Keratinocyte (primary cell): ENCODE data around the gene FKBP5. TPM values are rescaled to one million over a fixed set of nuclear protein-coding genes. Genes with fewer than 3 reads are reported as not detected.

ENCODE experiments used
- DNase-seq: peaks from one replicate; pipeline ENCODE4 v3.0.0-alpha.2; 2011; ENCODE audit warnings: low read depth, missing footprints, low spot score
- FAIRE-seq: peaks from 2 replicates; lab custom pipeline; 2011; peaks lifted over from hg19 to GRCh38; lab: Jason Lieb, UNC
- H2AFZ ChIP-seq: 2 replicates; pipeline ENCODE4 v1.6.0; 2012; ENCODE audit warnings: low read length, control low read depth, inconsistent platforms; ENCODE audit not compliant: control insufficient read depth
- H3K27ac ChIP-seq: 2 replicates; pipeline ENCODE4 v1.5.1; 2011; ENCODE audit warnings: low read length; ENCODE audit not compliant: control insufficient read depth, insufficient read depth
- H3K27me3 ChIP-seq: 3 replicates; pipeline ENCODE4 v1.6.0; 2011; ENCODE audit warnings: low read length; ENCODE audit not compliant: control insufficient read depth, insufficient read depth; ENCODE audit errors: extremely low read depth
- H3K36me3 ChIP-seq, 2 experiments: 2 replicates in 1 of 2; 3 replicates in 1 of 2; pipeline ENCODE4 v1.5.1; 2011; ENCODE audit warnings: low read length in 2 of 2, mild to moderate bottlenecking in 1 of 2; ENCODE audit not compliant: control insufficient read depth in 2 of 2, insufficient read depth in 2 of 2; ENCODE audit errors: extremely low read depth in 1 of 2
- H3K4me1 ChIP-seq: 3 replicates; pipeline ENCODE4 v1.5.1; 2011; ENCODE audit warnings: low read length; ENCODE audit not compliant: control insufficient read depth, insufficient read depth; ENCODE audit errors: extremely low read depth
- H3K4me2 ChIP-seq: 3 replicates; pipeline ENCODE4 v1.6.0; 2011; ENCODE audit warnings: low read depth, low read length; ENCODE audit not compliant: control insufficient read depth, insufficient read depth; ENCODE audit errors: extremely low read depth
- H3K4me3 ChIP-seq, 3 experiments: fragments of 200-600 bp in 1 of 3; sonication (generic) in 1 of 3; 2 replicates in 2 of 3; 3 replicates in 1 of 3; pipeline ENCODE4 v1.5.1; 2011 to 2016; ENCODE audit warnings: low read length in 3 of 3, mild to moderate bottlenecking in 3 of 3, control low read depth in 2 of 3, inconsistent platforms in 1 of 3, low read depth in 1 of 3, mixed read lengths in 1 of 3, mixed run types in 1 of 3, moderate library complexity in 1 of 3; ENCODE audit not compliant: control insufficient read depth in 2 of 3, insufficient read depth in 2 of 3; ENCODE audit errors: extremely low read depth in 1 of 3
- H3K79me2 ChIP-seq: 2 replicates; pipeline ENCODE4 v1.6.0; 2012; ENCODE audit warnings: low read length; ENCODE audit not compliant: control insufficient read depth, insufficient read depth
- H3K9ac ChIP-seq: 3 replicates; pipeline ENCODE4 v1.6.0; 2011; ENCODE audit warnings: low read length; ENCODE audit not compliant: control insufficient read depth, insufficient read depth; ENCODE audit errors: extremely low read depth
- H3K9me1 ChIP-seq: 3 replicates; pipeline ENCODE4 v1.6.0; 2011; ENCODE audit warnings: low read length; ENCODE audit not compliant: control insufficient read depth, insufficient read depth; ENCODE audit errors: extremely low read depth
- H3K9me3 ChIP-seq: 2 replicates; pipeline ENCODE4 v1.5.1; 2012; ENCODE audit warnings: low read depth, low read length; ENCODE audit not compliant: control insufficient read depth
- H4K20me1 ChIP-seq: 3 replicates; pipeline ENCODE4 v1.6.0; 2011; ENCODE audit warnings: low read length; ENCODE audit not compliant: control insufficient read depth, insufficient read depth; ENCODE audit errors: extremely low read depth
- CTCF ChIP-seq, 3 experiments: IDR thresholded peaks in 1 of 3; conservative IDR thresholded peaks in 1 of 3; optimal IDR thresholded peaks in 1 of 3; 2 replicates in 2 of 3; 3 replicates in 1 of 3; pipeline versions ENCODE3 to v1.5.1; 2011; ENCODE audit warnings: low read length in 3 of 3, mild to moderate bottlenecking in 3 of 3, moderate library complexity in 2 of 3, control low read depth in 1 of 3, inconsistent platforms in 1 of 3; ENCODE audit not compliant: insufficient read depth in 2 of 3; ENCODE audit errors: extremely low read depth in 1 of 3
- EZH2 ChIP-seq: IDR thresholded peaks from one replicate; pipeline ENCODE4 v1.6.1; 2012; ENCODE audit warnings: inconsistent platforms, mild to moderate bottlenecking, low read length, moderate library complexity
- dilution Hi-C: fragments of 300-500 bp; cut with MboI; formaldehyde crosslinking; loops from one replicate; pipeline ENCODE4 v1.7.0; 2020; ENCODE audit warnings: low sequenced_read_pairs; ENCODE audit not compliant: extremely low pct_ligation_motif_present
- polyA plus RNA-seq, 5 experiments: library from polyadenylated mRNA; depleted of rRNA in 3 of 5; stranded (reverse) in 3 of 5; stranded (forward) in 1 of 5; unstranded in 1 of 5; fragments of >200 nt; gene quantifications; 1 replicate in 1 of 5; 2 replicates in 3 of 5; 3 replicates in 1 of 5; pipeline versions ENCODE4 v1.2.1 to v1.2.3, GENCODE V29; 2011 to 2012; ENCODE audit warnings: missing spikeins in 2 of 5, low read depth in 1 of 5, low replicate concordance in 1 of 5

The FKBP5 gene
- polyA plus RNA-seq, 1 donor (not counting 4 experiments of a cell fraction or from before 2014, with no cell fraction given): 88.3 TPM

GRCh38 chr6:35716798-35717197 is 28.1 kb upstream of the FKBP5 start:
- DNase-seq: no peak
- no peak for FAIRE-seq
- H3K9ac ChIP-seq: no peak overlapping the region
- no peaks in the 10 kb centered on the region for H3K27me3 ChIP-seq
- no peaks in the 10 kb centered on the region for H3K9me3 ChIP-seq
- H3K36me3 ChIP-seq: no peaks in the 10 kb centered on the region
- H3K27ac ChIP-seq: no peak overlapping the region
- H3K79me2 ChIP-seq: no peaks in the 10 kb centered on the region
- no peak overlapping the region for H2AFZ ChIP-seq
- no peak overlapping the region for H3K4me3 ChIP-seq
- H3K9me1 ChIP-seq: no peaks in the 10 kb centered on the region
- H3K4me2 ChIP-seq: no peak overlapping the region
- peaks cover 12% of the 10 kb centered on the region for H3K4me1 ChIP-seq
- dilution Hi-C loops: no loop called here
- no peaks in the 10 kb centered on the region for H4K20me1 ChIP-seq
- no peak for TF ChIP-seq EZH2

- H3K9me3 ChIP-seq: no peaks in the 10 kb centered on the region
- peaks cover 8% of the 10 kb centered on the region for H3K4me1 ChIP-seq
- no peaks in the 10 kb centered on the region for H3K9me1 ChIP-seq
- no peaks in the 10 kb centered on the region for H3K79me2 ChIP-seq
- H2AFZ ChIP-seq: no peak overlapping the region
- dilution Hi-C loops: no loop called here
- no peak overlapping the region for H3K4me2 ChIP-seq
- no peak overlapping the region for H3K4me3 ChIP-seq
- H3K9ac ChIP-seq: no peak overlapping the region
- no peak overlapping the region for H3K27ac ChIP-seq
- TF ChIP-seq CTCF (optimal IDR thresholded peaks at IDR 0.05 in 1 of 3, IDR thresholded peaks at IDR 0.05 in 1 of 3, conservative IDR thresholded peaks at IDR 0.05 in 1 of 3; ENCODE audit: extremely low read depth in 1 of 3, insufficient read depth in 2 of 3, low read length in 3 of 3): no peak
- no peak for DNase-seq
- FAIRE-seq: no peak
- no peaks in the 10 kb centered on the region for H3K27me3 ChIP-seq
- H4K20me1 ChIP-seq: no peaks in the 10 kb centered on the region
- H3K36me3 ChIP-seq: no peaks in the 10 kb centered on the region
Observed at GRCh38 chr6:35713006-35713767, 24.5 kb upstream of the FKBP5 start.

GRCh38 chr6:35711731-35712130 is 23.0 kb upstream of the FKBP5 start:
- no peak for TF ChIP-seq EZH2
- TF ChIP-seq CTCF (optimal IDR thresholded peaks at IDR 0.05 in 1 of 3, IDR thresholded peaks at IDR 0.05 in 1 of 3, conservative IDR thresholded peaks at IDR 0.05 in 1 of 3; ENCODE audit: extremely low read depth in 1 of 3, insufficient read depth in 2 of 3, low read length in 3 of 3): no peak
- Histone ChIP-seq H4K20me1 (no peaks in the 10 kb centered on the region), H3K9ac (no peak overlapping the region), H3K9me3 (no peaks in the 10 kb centered on the region), H3K36me3 (no peaks in the 10 kb centered on the region), H3K4me3 (no peak overlapping the region), H3K27ac (no peak overlapping the region), H2AFZ (no peak overlapping the region), H3K4me2 (no peak overlapping the region), H3K9me1 (no peaks in the 10 kb centered on the region), H3K4me1 (peaks cover 8% of the 10 kb centered on the region), H3K27me3 (no peaks in the 10 kb centered on the region), H3K79me2 (no peaks in the 10 kb centered on the region)
- no peak for DNase-seq
- dilution Hi-C loops: no loop called here
- no peak for FAIRE-seq
